ENCODE data around the gene PHACTR1.

GRCh38 chr6:13014504-13015378 is 298.2 kb downstream of the PHACTR1 start:
- TF ChIP-seq CTCF (IDR thresholded peaks at IDR 0.05; ENCODE audit: low read depth, low read length) (no peak), EZH2phosphoT487 (IDR thresholded peaks at IDR 0.05; ENCODE audit: low read depth) (no peak)

All from OCI-LY3 (cell line).